K562 (cell line): ENCODE results near the gene LIPJ.

Source experiments
- CTCF ChIP-seq, 3 experiments: IDR thresholded peaks in 2 of 3; conservative IDR thresholded peaks in 1 of 3; 2 replicates each; pipeline ENCODE4 v1.5.1; 2011 to 2012; ENCODE audit warnings: low read length in 3 of 3, mild to moderate bottlenecking in 3 of 3, control low read depth in 2 of 3, improper control_type of control experiment in 1 of 3, inconsistent platforms in 1 of 3, low read depth in 1 of 3, mixed read lengths in 1 of 3, moderate library complexity in 1 of 3; ENCODE audit not compliant: insufficient read depth in 2 of 3
- EP300 ChIP-seq: IDR thresholded peaks from 2 replicates; pipeline ENCODE4 v1.6.1; 2012; ENCODE audit warnings: low read length, improper control_type of control experiment
- GABPB1 ChIP-seq: sonication (generic); formaldehyde crosslinking; IDR thresholded peaks from 2 replicates; pipeline ENCODE4 v1.8.0; 2022; ENCODE audit warnings: mild to moderate bottlenecking, missing genetic modification reagents
- IRF1 ChIP-seq: sonication (generic); formaldehyde crosslinking; IDR thresholded peaks from 2 replicates; pipeline ENCODE4 v1.8.0; 2022; ENCODE audit warnings: missing genetic modification reagents, mild to moderate bottlenecking, borderline replicate concordance
- KAT7 ChIP-seq: sonication (generic); formaldehyde crosslinking; IDR thresholded peaks from 2 replicates; pipeline ENCODE4 v1.8.0; 2022; ENCODE audit warnings: missing genetic modification reagents, mild to moderate bottlenecking, borderline replicate concordance
- NFIC ChIP-seq: fragments of 450-650 bp; IDR thresholded peaks from 2 replicates; pipeline ENCODE4 v1.6.1; 2017; ENCODE audit warnings: mild to moderate bottlenecking, inconsistent platforms
- POLR2A ChIP-seq: fragments of 450-650 bp; conservative IDR thresholded peaks from 2 replicates; pipeline ENCODE4 v1.6.1; 2016
- SMC3 ChIP-seq: conservative IDR thresholded peaks from 2 replicates; pipeline ENCODE4 v1.6.1; 2011; ENCODE audit warnings: low read depth, low read length, improper control_type of control experiment; ENCODE audit not compliant: insufficient read depth
- TCF7L2 ChIP-seq: fragments of 150-350 bp; IDR thresholded peaks from 2 replicates; pipeline ENCODE4 v1.6.1; 2016; ENCODE audit warnings: low read depth, mild to moderate bottlenecking, low read length, moderate library complexity
- USF2 ChIP-seq: sonication (generic); formaldehyde crosslinking; IDR thresholded peaks from 2 replicates; pipeline ENCODE4 v1.5.0; 2020; ENCODE audit warnings: missing genetic modification reagents
- XRCC4 ChIP-seq: IDR thresholded peaks from one replicate; pipeline ENCODE4 v1.6.1; 2011; ENCODE audit not compliant: insufficient read depth, insufficient read length; ENCODE audit errors: extremely low read depth
- ZNF174 ChIP-seq: fragments of 250-450 bp; sonication (Bioruptor Pico); IDR thresholded peaks from 2 replicates; pipeline ENCODE4 v1.4.0; 2020; ENCODE audit warnings: mild to moderate bottlenecking
- ZNF395 ChIP-seq: fragments of 200-800 bp; sonication (Bioruptor generic); IDR thresholded peaks from 2 replicates; pipeline ENCODE4 v1.6.1; 2017; ENCODE audit warnings: missing genetic modification characterization, missing compliant biosample characterization
- ZNF76 ChIP-seq: fragments of 250-450 bp; sonication (Bioruptor Pico); IDR thresholded peaks from 2 replicates; pipeline ENCODE4 v1.4.0; 2020; ENCODE audit warnings: mild to moderate bottlenecking, moderate library complexity, borderline replicate concordance

- TF ChIP-seq EP300 (no peak), ZNF395 (CRISPR knock-in tag) (no peak), TCF7L2 (no peak), IRF1 (CRISPR knock-in tag) (no peak), POLR2A (no peak), ZNF174 (CRISPR knock-in tag) (no peak), CTCF (IDR thresholded peaks at IDR 0.05 in 2 of 3, conservative IDR thresholded peaks at IDR 0.05 in 1 of 3; ENCODE audit: insufficient read depth in 2 of 3, low read depth in 1 of 3, low read length in 3 of 3) (no peak), SMC3 (no peak), KAT7 (no peak), GABPB1 (no peak), ZNF76 (CRISPR knock-in tag) (no peak), NFIC (no peak), XRCC4 (no peak), USF2 (CRISPR knock-in tag) (no peak)
Observed at GRCh38 chr10:88551246-88551645, 35.3 kb upstream of the LIPJ start.
